ENCODE measurements around the gene FAM20C. TPM values are rescaled to one million over a fixed set of nuclear protein-coding genes. Genes with fewer than 3 reads are reported as not detected.

The FAM20C gene
- total RNA-seq, 1 donor from 2014 or later = 32.9 TPM

- H3K27ac Mint-ChIP-seq = no peak overlapping the region
- no peak for TF ChIP-seq CTCF (IDR thresholded peaks at IDR 0.05; ENCODE audit: unreplicated experiment)
Measured at GRCh38 chr7:214410-215212, 22.2 kb downstream of the FAM20C start.

GRCh38 chr7:216360-217300 is 24.3 kb downstream of the FAM20C start:
- TF ChIP-seq CTCF (IDR thresholded peaks at IDR 0.05; ENCODE audit: unreplicated experiment) = no peak
- H3K27ac Mint-ChIP-seq = no peak overlapping the region
- H3K36me3 Mint-ChIP-seq (ENCODE audit: insufficient read depth) = peaks cover 12% of the 10 kb centered on the region
- no peaks in the 10 kb centered on the region for H3K9me3 Mint-ChIP-seq (ENCODE audit: low read depth)
- H3K4me3 Mint-ChIP-seq (ENCODE audit: low read depth) = no peak overlapping the region
- no peak for DNase-seq (ENCODE audit: low spot score, unreplicated experiment)
- H3K4me1 Mint-ChIP-seq (ENCODE audit: low read depth) = peaks cover 15% of the 10 kb centered on the region
- H3K27me3 Mint-ChIP-seq = no peaks in the 10 kb centered on the region

More at GRCh38 chr7:214410-215212, 22.2 kb downstream of the FAM20C start:
- H3K4me3 Mint-ChIP-seq (ENCODE audit: low read depth) = no peak overlapping the region
- H3K36me3 Mint-ChIP-seq (ENCODE audit: insufficient read depth) = peaks cover 13% of the 10 kb centered on the region
- H3K27me3 Mint-ChIP-seq = no peaks in the 10 kb centered on the region
- no peak for DNase-seq (ENCODE audit: low spot score, unreplicated experiment)
- no peaks in the 10 kb centered on the region for H3K9me3 Mint-ChIP-seq (ENCODE audit: low read depth)
- peaks cover 6% of the 10 kb centered on the region for H3K4me1 Mint-ChIP-seq (ENCODE audit: low read depth)

GRCh38 chr7:217781-218180 is 25.4 kb downstream of the FAM20C start:
- H3K27me3 Mint-ChIP-seq = no peaks in the 10 kb centered on the region
- TF ChIP-seq CTCF (IDR thresholded peaks at IDR 0.05; ENCODE audit: unreplicated experiment) = no peak
- no peak overlapping the region for H3K4me3 Mint-ChIP-seq (ENCODE audit: low read depth)
- H3K9me3 Mint-ChIP-seq (ENCODE audit: low read depth) = no peaks in the 10 kb centered on the region
- H3K4me1 Mint-ChIP-seq (ENCODE audit: low read depth) = peaks cover 15% of the 10 kb centered on the region
- DNase-seq (ENCODE audit: low spot score, unreplicated experiment) = no peak
- peaks cover 13% of the 10 kb centered on the region for H3K36me3 Mint-ChIP-seq (ENCODE audit: insufficient read depth)
- H3K27ac Mint-ChIP-seq = no peak overlapping the region

- Mint-ChIP-seq H3K4me1 (ENCODE audit: low read depth) (peaks cover 15% of the 10 kb centered on the region), H3K27me3 (no peaks in the 10 kb centered on the region), H3K9me3 (ENCODE audit: low read depth) (no peaks in the 10 kb centered on the region), H3K36me3 (ENCODE audit: insufficient read depth) (peaks cover 12% of the 10 kb centered on the region), H3K27ac (no peak overlapping the region), H3K4me3 (ENCODE audit: low read depth) (no peak overlapping the region)
- no peak for TF ChIP-seq CTCF (IDR thresholded peaks at IDR 0.05; ENCODE audit: unreplicated experiment)
- no peak for DNase-seq (ENCODE audit: low spot score, unreplicated experiment)
Measured at GRCh38 chr7:218316-218715, 25.9 kb downstream of the FAM20C start.

- H3K9me3 Mint-ChIP-seq (ENCODE audit: low read depth) = no peaks in the 10 kb centered on the region
- peaks cover 8% of the 10 kb centered on the region for H3K36me3 Mint-ChIP-seq (ENCODE audit: insufficient read depth)
- H3K27ac Mint-ChIP-seq = no peak overlapping the region
- DNase-seq (ENCODE audit: low spot score, unreplicated experiment) = no peak
- H3K27me3 Mint-ChIP-seq = no peaks in the 10 kb centered on the region
- H3K4me1 Mint-ChIP-seq (ENCODE audit: low read depth) = peaks cover 15% of the 10 kb centered on the region
- TF ChIP-seq CTCF (IDR thresholded peaks at IDR 0.05; ENCODE audit: unreplicated experiment) = no peak
- H3K4me3 Mint-ChIP-seq (ENCODE audit: low read depth) = no peak overlapping the region
Measured at GRCh38 chr7:218896-219580, 26.7 kb downstream of the FAM20C start.

Measured in progenitor cell of endocrine pancreas (in vitro differentiated cells).